Measurements from ENCODE around the gene BORCS5. TPM values are rescaled to one million over a fixed set of nuclear protein-coding genes. Genes with fewer than 3 reads are reported as not detected.
A peak's percentile ranks its signal among the peaks of the same experiment; 100 is the strongest.

Gene BORCS5
- total and polyA plus RNA-seq, 2 experiments from 2014 or later, result 11.3 to 12.6 TPM

DNA sequence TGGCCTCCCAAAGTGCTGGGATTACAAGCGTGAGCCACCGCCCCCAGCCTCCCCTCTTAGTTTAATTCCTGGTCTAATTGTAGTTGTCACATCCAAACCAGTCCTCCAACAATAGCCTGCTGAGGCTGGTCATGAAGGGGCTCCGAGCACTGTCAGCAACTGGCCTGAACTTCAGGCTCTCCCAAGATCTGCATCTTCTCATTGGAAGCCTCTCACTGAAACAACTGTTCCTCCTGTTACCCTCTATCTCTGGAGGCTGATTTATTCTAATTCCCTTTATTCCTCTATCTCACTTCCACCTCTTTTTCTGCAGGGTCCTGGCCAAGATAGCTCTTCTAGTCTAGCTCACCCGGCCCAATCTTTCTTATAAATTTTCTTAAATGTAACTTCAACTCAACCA lies 116.3 kb downstream of the BORCS5 start:
- H3K27me3 ChIP-seq (ENCODE audit: insufficient read depth), result no peaks in the 10 kb centered on the region
- ATAC-seq, result no peak
- no peak overlapping the region; the same call in 2 of the 3 replicates for H3K4me3 Mint-ChIP-seq
- H3K4me1 ChIP-seq (ENCODE audit: insufficient read depth), result no peaks in the 10 kb centered on the region; the same call in 1 of the 2 replicates
- H3K36me3 ChIP-seq (ENCODE audit: insufficient read depth), result peaks cover 18% of the 10 kb centered on the region
- H3K79me2 ChIP-seq (replicated peaks; ENCODE audit: insufficient read depth), result 0 out of 2 replicates have a peak, but pooled peaks cover 5% of the 10 kb centered on the region
- no peak overlapping the region for H3K4me2 ChIP-seq
- peaks cover 15% of the 10 kb centered on the region for H4K20me1 ChIP-seq (replicated peaks; ENCODE audit: insufficient read depth)
- TF ChIP-seq EZH2phosphoT487 (IDR thresholded peaks at IDR 0.05; ENCODE audit: unreplicated experiment) (no peak), EZH2 (IDR thresholded peaks at IDR 0.05; ENCODE audit: low read depth, unreplicated experiment) (no peak), STAT1 (IDR thresholded peaks at IDR 0.05; ENCODE audit: unreplicated experiment) (no peak), CREB1 (CRISPR knock-in tag; IDR thresholded peaks at IDR 0.05; ENCODE audit: low read depth) (no peak), ZNF331 (CRISPR knock-in tag; IDR thresholded peaks at IDR 0.05; ENCODE audit: low read depth) (no peak), POLR2AphosphoS5 (IDR thresholded peaks at IDR 0.05; ENCODE audit: low read depth) (no peak; the same call in 1 of the 2 replicates), JUNB (IDR thresholded peaks at IDR 0.05; ENCODE audit: unreplicated experiment) (no peak), ZNF114 (CRISPR knock-in tag; IDR thresholded peaks at IDR 0.05) (no peak), NANOG (IDR thresholded peaks at IDR 0.05; ENCODE audit: borderline replicate concordance) (no peak)
- TF ChIP-seq, protein P1, sequence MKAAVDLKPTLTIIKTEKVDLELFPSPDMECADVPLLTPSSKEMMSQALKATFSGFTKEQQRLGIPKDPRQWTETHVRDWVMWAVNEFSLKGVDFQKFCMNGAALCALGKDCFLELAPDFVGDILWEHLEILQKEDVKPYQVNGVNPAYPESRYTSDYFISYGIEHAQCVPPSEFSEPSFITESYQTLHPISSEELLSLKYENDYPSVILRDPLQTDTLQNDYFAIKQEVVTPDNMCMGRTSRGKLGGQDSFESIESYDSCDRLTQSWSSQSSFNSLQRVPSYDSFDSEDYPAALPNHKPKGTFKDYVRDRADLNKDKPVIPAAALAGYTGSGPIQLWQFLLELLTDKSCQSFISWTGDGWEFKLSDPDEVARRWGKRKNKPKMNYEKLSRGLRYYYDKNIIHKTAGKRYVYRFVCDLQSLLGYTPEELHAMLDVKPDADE (IDR thresholded peaks at IDR 0.05), result no peak
- TF ChIP-seq, protein P2, sequence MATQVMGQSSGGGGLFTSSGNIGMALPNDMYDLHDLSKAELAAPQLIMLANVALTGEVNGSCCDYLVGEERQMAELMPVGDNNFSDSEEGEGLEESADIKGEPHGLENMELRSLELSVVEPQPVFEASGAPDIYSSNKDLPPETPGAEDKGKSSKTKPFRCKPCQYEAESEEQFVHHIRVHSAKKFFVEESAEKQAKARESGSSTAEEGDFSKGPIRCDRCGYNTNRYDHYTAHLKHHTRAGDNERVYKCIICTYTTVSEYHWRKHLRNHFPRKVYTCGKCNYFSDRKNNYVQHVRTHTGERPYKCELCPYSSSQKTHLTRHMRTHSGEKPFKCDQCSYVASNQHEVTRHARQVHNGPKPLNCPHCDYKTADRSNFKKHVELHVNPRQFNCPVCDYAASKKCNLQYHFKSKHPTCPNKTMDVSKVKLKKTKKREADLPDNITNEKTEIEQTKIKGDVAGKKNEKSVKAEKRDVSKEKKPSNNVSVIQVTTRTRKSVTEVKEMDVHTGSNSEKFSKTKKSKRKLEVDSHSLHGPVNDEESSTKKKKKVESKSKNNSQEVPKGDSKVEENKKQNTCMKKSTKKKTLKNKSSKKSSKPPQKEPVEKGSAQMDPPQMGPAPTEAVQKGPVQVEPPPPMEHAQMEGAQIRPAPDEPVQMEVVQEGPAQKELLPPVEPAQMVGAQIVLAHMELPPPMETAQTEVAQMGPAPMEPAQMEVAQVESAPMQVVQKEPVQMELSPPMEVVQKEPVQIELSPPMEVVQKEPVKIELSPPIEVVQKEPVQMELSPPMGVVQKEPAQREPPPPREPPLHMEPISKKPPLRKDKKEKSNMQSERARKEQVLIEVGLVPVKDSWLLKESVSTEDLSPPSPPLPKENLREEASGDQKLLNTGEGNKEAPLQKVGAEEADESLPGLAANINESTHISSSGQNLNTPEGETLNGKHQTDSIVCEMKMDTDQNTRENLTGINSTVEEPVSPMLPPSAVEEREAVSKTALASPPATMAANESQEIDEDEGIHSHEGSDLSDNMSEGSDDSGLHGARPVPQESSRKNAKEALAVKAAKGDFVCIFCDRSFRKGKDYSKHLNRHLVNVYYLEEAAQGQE (IDR thresholded peaks at IDR 0.05; ENCODE audit: unreplicated experiment), result no peak
- TF ChIP-seq, protein P3, sequence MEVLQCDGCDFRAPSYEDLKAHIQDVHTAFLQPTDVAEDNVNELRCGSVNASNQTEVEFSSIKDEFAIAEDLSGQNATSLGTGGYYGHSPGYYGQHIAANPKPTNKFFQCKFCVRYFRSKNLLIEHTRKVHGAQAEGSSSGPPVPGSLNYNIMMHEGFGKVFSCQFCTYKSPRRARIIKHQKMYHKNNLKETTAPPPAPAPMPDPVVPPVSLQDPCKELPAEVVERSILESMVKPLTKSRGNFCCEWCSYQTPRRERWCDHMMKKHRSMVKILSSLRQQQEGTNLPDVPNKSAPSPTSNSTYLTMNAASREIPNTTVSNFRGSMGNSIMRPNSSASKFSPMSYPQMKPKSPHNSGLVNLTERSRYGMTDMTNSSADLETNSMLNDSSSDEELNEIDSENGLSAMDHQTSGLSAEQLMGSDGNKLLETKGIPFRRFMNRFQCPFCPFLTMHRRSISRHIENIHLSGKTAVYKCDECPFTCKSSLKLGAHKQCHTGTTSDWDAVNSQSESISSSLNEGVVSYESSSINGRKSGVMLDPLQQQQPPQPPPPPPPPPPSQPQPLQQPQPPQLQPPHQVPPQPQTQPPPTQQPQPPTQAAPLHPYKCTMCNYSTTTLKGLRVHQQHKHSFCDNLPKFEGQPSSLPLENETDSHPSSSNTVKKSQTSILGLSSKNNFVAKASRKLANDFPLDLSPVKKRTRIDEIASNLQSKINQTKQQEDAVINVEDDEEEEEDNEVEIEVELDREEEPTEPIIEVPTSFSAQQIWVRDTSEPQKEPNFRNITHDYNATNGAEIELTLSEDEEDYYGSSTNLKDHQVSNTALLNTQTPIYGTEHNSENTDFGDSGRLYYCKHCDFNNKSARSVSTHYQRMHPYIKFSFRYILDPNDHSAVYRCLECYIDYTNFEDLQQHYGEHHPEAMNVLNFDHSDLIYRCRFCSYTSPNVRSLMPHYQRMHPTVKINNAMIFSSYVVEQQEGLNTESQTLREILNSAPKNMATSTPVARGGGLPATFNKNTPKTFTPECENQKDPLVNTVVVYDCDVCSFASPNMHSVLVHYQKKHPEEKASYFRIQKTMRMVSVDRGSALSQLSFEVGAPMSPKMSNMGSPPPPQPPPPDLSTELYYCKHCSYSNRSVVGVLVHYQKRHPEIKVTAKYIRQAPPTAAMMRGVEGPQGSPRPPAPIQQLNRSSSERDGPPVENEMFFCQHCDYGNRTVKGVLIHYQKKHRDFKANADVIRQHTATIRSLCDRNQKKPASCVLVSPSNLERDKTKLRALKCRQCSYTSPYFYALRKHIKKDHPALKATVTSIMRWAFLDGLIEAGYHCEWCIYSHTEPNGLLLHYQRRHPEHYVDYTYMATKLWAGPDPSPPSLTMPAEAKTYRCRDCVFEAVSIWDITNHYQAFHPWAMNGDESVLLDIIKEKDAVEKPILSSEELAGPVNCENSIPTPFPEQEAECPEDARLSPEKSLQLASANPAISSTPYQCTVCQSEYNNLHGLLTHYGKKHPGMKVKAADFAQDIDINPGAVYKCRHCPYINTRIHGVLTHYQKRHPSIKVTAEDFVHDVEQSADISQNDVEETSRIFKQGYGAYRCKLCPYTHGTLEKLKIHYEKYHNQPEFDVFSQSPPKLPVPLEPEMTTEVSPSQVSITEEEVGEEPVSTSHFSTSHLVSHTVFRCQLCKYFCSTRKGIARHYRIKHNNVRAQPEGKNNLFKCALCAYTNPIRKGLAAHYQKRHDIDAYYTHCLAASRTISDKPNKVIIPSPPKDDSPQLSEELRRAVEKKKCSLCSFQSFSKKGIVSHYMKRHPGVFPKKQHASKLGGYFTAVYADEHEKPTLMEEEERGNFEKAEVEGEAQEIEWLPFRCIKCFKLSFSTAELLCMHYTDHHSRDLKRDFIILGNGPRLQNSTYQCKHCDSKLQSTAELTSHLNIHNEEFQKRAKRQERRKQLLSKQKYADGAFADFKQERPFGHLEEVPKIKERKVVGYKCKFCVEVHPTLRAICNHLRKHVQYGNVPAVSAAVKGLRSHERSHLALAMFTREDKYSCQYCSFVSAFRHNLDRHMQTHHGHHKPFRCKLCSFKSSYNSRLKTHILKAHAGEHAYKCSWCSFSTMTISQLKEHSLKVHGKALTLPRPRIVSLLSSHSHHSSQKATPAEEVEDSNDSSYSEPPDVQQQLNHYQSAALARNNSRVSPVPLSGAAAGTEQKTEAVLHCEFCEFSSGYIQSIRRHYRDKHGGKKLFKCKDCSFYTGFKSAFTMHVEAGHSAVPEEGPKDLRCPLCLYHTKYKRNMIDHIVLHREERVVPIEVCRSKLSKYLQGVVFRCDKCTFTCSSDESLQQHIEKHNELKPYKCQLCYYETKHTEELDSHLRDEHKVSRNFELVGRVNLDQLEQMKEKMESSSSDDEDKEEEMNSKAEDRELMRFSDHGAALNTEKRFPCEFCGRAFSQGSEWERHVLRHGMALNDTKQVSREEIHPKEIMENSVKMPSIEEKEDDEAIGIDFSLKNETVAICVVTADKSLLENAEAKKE (CRISPR knock-in tag; IDR thresholded peaks at IDR 0.05), result no peak
- TF ChIP-seq, protein P4, sequence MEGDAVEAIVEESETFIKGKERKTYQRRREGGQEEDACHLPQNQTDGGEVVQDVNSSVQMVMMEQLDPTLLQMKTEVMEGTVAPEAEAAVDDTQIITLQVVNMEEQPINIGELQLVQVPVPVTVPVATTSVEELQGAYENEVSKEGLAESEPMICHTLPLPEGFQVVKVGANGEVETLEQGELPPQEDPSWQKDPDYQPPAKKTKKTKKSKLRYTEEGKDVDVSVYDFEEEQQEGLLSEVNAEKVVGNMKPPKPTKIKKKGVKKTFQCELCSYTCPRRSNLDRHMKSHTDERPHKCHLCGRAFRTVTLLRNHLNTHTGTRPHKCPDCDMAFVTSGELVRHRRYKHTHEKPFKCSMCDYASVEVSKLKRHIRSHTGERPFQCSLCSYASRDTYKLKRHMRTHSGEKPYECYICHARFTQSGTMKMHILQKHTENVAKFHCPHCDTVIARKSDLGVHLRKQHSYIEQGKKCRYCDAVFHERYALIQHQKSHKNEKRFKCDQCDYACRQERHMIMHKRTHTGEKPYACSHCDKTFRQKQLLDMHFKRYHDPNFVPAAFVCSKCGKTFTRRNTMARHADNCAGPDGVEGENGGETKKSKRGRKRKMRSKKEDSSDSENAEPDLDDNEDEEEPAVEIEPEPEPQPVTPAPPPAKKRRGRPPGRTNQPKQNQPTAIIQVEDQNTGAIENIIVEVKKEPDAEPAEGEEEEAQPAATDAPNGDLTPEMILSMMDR (conservative IDR thresholded peaks at IDR 0.05; ENCODE audit: low read depth in 2 of 2), result no peak
- H3K4me1 Mint-ChIP-seq, result peaks cover 4% of the 10 kb centered on the region
- peaks cover 24% of the 10 kb centered on the region for H3K9me3 Mint-ChIP-seq
- no peak overlapping the region for H2AFZ ChIP-seq
- H3K9me2 ChIP-seq (ENCODE audit: insufficient read depth), result no peaks in the 10 kb centered on the region
- H3F3A ChIP-seq (replicated peaks; ENCODE audit: low read depth), result 0 out of 2 replicates have a peak, but pooled peaks cover 8% of the 10 kb centered on the region
- peak overlapping the region; percentile 72 for H3K27ac ChIP-seq (ENCODE audit: low read depth)
- H3K36me3 Mint-ChIP-seq (ENCODE audit: low read depth), result peaks cover 72% of the 10 kb centered on the region
- no peak overlapping the region for H3K27ac Mint-ChIP-seq
- no peak for DNase-seq (ENCODE audit: low spot score)
- no peak overlapping the region for H3K4me3 ChIP-seq
- peaks cover 8% of the 10 kb centered on the region for H3K27me3 Mint-ChIP-seq (ENCODE audit: insufficient read depth, low read depth, poor library complexity)
